22Rv1 (cell line): ENCODE data around the gene OVOL2.

Source experiments
- H3K27ac ChIP-seq: fragments of 450-650 bp; 2 replicates; pipeline ENCODE4 v1.5.1; 2017
- ZFX ChIP-seq: fragments of 450-650 bp; IDR thresholded peaks from 2 replicates; pipeline ENCODE4 v1.6.1; 2017; ENCODE audit warnings: antibody characterized with exemption, borderline replicate concordance
- TF ChIP-seq, protein P1 (sequence below): fragments of 450-650 bp; IDR thresholded peaks from 2 replicates; pipeline ENCODE4 v1.5.1; 2017; ENCODE audit warnings: mild to moderate bottlenecking

Gene OVOL2

GRCh38 chr20:18024606-18025127 is 33.0 kb downstream of the OVOL2 start:
- H3K27ac ChIP-seq, result no peak overlapping the region
- TF ChIP-seq ZFX, result no peak
- TF ChIP-seq, protein P1, sequence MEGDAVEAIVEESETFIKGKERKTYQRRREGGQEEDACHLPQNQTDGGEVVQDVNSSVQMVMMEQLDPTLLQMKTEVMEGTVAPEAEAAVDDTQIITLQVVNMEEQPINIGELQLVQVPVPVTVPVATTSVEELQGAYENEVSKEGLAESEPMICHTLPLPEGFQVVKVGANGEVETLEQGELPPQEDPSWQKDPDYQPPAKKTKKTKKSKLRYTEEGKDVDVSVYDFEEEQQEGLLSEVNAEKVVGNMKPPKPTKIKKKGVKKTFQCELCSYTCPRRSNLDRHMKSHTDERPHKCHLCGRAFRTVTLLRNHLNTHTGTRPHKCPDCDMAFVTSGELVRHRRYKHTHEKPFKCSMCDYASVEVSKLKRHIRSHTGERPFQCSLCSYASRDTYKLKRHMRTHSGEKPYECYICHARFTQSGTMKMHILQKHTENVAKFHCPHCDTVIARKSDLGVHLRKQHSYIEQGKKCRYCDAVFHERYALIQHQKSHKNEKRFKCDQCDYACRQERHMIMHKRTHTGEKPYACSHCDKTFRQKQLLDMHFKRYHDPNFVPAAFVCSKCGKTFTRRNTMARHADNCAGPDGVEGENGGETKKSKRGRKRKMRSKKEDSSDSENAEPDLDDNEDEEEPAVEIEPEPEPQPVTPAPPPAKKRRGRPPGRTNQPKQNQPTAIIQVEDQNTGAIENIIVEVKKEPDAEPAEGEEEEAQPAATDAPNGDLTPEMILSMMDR, result no peak

DNA sequence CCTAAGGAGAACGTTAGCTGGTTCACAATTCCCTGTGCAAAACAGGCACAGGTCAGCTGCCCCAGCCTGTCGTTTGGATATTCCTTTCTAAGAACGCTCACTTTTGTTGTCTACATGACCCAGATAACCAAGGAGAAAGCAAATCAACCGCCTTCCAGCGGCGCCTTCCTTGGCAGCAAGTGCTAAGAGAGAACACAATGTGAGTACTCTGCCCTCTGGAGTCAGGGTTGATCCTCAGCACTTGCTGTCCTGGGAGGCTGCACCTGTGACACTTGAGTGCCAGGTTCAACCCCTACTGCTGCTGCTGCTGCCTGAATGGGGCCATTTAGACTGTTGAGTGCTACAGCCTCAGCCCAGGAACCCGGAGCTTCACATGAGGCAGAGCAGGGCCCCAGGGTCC is 36.8 kb downstream of the OVOL2 start:
- H3K27ac ChIP-seq, result no peak overlapping the region
- TF ChIP-seq, protein P1, result no peak
- TF ChIP-seq ZFX, result no peak

DNA sequence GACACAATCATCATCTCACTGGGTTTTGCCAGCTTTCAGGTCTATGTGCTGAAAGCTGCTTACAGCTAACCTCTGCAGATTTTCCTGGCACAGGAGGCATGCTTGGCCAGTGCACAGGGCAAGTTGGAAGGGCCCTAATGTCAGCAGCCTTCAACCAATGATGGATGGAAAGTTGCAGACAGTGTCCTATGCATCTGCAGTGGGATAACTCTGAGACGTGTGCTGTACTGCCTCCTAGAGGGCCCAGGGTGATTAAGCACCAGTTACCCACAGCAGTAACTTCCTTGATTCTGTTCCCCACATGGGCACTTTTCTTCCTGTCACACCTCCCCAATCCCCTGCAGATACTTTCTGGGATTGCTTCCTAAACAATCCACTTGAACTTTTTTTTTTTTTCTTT is 38.6 kb downstream of the OVOL2 start:
- H3K27ac ChIP-seq, result no peak overlapping the region
- TF ChIP-seq, protein P1, result peak; percentile 66
- no peak for TF ChIP-seq ZFX

GRCh38 chr20:18018100-18018499 is 39.6 kb downstream of the OVOL2 start:
- no peak for TF ChIP-seq ZFX
- TF ChIP-seq, protein P1, result no peak
- H3K27ac ChIP-seq, result no peak overlapping the region

- TF ChIP-seq, protein P1, result no peak
- H3K27ac ChIP-seq, result no peak overlapping the region
Observed at GRCh38 chr20:18016772-18017171, 40.9 kb downstream of the OVOL2 start.

DNA sequence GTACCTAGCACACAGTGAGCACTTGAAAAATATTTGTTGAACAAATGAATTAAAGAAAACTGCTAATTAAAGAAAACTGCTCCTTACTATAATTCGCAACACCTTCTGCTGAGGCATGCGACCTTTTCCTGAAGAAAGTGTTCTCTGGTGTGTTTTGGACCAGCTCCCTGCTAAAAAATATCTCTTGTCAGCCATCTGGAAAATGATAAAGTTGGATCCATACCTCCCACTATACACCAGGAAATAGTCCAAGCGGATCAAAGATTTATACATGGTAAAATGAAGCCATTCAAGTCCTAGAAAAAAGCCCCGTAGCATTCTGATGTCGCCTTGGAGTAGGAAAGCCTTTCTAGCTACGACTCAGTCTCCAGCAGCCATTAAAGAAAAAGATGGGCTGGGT is 43.3 kb downstream of the OVOL2 start:
- no peak for TF ChIP-seq ZFX
- no peak overlapping the region for H3K27ac ChIP-seq

- TF ChIP-seq ZFX, result no peak
- TF ChIP-seq, protein P1, result no peak
- no peak overlapping the region for H3K27ac ChIP-seq
Observed at GRCh38 chr20:18012901-18013300, 44.8 kb downstream of the OVOL2 start.
